Erythroblast (primary cell): ENCODE results near the gene FARP1.

Source experiments
- GATA1 ChIP-seq: IDR thresholded peaks from 2 replicates; pipeline ENCODE4 v1.6.1; 2011; ENCODE audit warnings: low read depth, mild to moderate bottlenecking, control low read depth, low read length, moderate library complexity
- POLR2A ChIP-seq: IDR thresholded peaks from 2 replicates; pipeline ENCODE4 v1.6.1; 2011; ENCODE audit warnings: mild to moderate bottlenecking, low read length

DNA sequence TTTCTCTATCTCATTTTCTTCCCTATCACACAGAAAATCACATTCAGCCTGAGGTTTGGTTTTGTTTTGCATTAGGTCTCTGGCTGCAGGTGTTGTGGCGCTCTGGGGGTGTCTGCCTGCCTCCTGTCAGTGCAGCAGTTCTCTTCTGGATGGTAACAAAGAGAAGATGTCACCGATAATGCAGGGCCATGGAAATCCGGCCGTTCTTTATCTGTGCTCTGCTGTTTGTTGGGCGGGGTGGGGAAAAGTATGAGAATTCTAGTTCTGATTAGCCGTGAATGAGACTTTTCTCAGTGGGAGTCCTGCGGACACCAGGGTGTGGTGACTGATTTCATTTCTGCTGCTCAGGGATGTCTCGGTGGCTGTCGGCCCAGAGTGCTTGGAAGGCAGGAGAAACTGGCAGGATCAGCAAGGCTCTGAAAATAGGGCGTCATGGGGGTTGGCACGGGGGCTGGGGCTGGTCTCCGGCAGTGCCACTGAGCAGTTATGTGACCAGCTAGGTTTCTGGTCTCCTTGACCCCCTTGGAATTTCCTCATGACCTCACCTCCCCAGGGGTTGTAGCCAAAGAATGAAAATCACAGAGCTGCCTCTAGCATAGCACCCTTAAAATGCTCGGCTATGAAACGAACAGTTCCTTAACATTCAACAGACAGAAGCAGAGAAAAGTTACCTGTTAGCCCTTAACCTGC is 29.2 kb downstream of the FARP1 start:
- TF ChIP-seq POLR2A (no peak), GATA1 (no peak)
